HG02884 (cell line): ENCODE measurements around the gene NKX2-4.
"Not testable (repeated sequence)": the region's sequence is repeated elsewhere in the genome, so short reads cannot be mapped to it uniquely, and the experiment has no call there.

Source experiments
- ATAC-seq: cut with Tn5 transposase; IDR thresholded peaks from one replicate; pipeline ENCODE4 v1.9.1; 2021; ENCODE audit warnings: mild to moderate bottlenecking, moderate library complexity; ENCODE audit not compliant: unreplicated experiment

The NKX2-4 gene

GRCh38 chr20:21397341-21398108 lies at the start of gene NKX2-4:
NKX2-4 (minus strand) TSS chr20:21397526; CDS start chr20:21397399, 127 bp downstream.
- ATAC-seq = no peak

DNA sequence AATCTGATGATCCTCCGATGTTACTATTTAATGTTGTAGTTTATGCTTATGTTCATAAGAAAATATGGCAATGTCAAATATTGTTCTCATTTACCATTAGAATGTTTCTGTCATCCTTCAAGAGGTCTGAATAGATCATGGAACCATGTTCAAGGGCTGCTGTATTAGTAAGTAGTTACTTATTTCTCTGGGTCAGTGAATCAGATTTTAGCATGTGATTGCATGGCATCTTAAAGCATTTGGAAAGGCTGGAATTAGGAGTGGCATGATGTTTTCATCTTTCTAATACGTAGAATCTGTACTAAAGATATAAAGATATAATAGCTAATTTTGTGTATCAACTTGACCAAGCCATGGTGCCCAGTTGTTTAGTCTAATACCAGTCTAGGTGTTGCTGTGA lies 40.5 kb upstream of the NKX2-4 start:
- ATAC-seq = no peak

DNA sequence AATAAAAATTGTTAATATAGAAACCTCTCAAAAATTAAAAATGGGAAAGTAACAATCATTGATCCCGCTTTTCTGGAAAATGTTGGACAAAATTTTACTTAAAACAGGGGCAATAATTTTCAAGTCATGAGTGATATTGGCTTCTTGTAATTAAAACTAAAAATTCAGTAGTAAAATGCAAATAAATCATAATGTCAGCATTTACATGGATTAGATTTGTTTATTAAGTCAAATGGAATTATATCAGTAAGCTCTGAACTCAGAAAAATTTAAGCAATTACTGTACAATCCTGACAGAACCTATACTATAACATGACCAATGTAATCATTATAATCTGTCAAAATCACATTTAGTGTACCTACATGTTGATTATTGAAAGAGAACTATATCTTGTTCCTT lies 39.9 kb upstream of the NKX2-4 start:
- ATAC-seq = no peak

DNA sequence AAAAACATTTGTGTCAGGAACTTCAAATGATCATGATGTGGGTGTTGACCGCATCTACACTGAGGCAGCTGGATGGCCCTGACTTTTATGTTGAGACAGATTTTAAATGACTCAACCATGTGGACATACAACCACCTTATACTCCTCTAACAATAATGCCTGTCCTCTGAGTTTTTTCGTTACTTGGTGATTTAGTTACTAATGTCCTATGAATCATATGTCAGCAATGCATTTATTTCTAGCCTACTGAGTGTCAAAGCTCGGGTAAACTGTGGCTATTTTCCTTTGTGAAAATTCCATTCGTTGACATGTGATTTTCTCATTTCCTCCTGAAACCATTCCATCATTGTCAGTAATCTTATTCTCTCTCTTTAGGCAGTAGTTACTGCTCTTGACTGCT lies 38.9 kb upstream of the NKX2-4 start:
- no peak for ATAC-seq

- ATAC-seq = no peak
Measured at GRCh38 chr20:21435576-21435975, 38.2 kb upstream of the NKX2-4 start.

DNA sequence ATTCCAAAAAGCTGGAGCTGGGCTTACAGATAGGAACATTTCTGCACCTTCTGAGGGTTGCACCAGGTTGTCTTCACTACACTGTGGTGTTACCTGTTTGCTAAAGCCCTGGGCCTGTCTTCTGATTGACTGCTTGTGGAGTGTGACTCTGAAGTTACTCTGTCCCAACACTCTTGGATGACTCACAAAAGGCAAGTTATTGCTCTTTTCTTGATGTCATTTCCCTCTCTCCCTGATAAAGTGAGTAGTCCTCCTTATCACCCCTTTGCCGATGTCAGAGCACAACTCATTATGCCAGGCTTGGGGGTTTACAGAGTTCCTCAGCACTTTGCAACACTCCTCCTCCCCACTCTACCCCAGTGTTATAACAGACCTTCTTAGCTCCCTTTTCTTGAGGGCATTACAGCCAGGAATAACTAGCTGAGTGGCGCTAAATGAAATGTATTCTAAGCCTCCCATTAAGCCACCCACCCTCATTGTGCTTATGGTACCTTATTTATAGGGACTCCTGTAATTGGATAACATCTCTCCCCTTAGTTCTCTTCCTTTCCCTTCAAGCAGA lies 36.1 kb upstream of the NKX2-4 start:
- no peak for ATAC-seq

DNA sequence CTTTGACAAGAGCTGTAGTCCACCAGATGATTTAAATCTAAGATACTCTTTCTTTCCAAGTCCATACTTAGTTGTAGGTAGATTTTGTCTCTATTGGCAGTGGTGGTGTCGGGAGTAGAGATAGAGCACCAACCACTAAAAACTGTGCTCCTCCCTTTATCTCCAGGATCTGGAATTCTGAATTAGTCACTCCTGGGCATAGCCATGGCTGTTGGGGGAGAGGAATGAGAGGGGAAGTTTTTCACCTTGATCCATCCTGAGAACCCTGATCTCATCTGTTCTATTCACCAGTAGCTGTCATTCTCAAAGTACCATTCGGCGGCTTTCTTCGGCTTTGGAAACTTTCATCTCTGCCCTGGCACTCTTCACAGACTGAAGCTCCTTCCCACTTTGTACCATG lies 35.6 kb upstream of the NKX2-4 start:
- no peak for ATAC-seq

DNA sequence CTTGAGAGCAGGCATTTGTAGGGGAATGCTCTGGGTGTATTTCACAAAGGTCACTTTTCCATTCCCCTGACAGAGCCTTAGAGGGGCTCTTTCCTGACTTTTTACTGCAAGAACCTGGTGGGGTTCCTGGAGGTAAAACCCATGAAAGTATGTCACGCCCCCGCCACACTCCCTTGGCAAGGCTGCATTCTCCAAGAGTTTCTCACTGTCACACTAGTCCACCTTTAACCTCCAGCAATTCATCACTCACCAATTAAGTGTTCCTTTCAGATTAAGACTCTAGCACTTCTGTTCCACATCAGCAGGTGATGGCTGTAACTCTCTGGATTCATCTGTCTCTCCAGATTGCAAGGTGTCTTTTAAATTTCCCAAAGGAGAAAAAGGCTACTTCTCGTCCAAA lies 32.7 kb upstream of the NKX2-4 start:
- no peak for ATAC-seq

GRCh38 chr20:21424846-21425245 lies 27.5 kb upstream of the NKX2-4 start:
- ATAC-seq = no peak

GRCh38 chr20:21423712-21424111 lies 26.4 kb upstream of the NKX2-4 start:
- ATAC-seq = not testable (repeated sequence)

DNA sequence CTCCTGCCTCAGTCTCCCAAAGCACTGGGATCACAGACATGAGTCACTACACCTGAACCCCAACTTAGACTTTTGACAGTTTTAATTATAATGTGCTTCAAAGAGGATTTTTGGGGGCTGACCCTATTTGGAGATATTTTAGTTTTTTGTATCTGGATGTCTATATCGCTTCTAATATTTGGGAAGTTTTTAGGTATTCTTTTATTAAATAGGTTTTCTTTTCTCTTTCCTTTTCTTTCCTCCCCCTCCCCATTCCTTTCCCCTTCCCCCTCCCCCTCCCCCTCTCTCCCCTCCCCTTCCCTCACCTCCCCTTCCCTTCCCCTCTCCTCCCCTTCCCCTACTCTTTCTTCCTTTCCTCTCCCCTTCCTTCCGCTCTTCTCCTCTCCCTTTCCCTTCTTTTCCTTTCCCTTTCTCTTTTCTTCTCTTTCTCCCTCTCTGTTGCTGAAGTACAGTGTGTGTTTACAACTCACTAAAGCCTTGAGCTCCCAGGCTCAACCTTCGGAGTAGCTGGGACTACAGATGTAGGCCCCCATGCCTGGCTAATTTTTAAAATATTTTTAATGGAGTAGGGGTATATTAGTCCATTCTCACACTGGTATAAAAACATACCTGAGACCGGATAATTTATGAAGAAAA lies 24.4 kb upstream of the NKX2-4 start:
- ATAC-seq = no peak

- ATAC-seq = not testable (repeated sequence)
Measured at GRCh38 chr20:21419147-21419546, 21.8 kb upstream of the NKX2-4 start.

DNA sequence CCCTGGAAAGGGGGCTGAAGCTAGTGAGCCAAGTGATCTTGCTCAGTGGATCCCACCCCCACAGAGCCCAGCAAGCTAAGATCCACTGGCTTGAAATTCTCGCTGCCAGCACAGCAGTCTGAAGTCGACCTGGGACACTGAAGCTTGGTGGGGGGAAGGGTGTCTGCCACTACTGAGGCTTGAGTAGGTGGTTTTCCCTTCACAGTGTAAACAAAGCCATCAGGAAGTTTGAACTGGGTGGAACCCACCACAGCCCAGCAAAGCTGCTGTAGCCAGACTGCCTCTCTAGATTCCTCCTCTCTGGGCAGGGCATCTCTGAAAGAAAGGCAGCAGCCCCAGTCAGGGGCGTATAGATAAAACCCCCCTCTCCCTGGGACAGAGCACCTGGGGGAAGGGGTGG lies 16.7 kb upstream of the NKX2-4 start:
- not testable (repeated sequence) for ATAC-seq

- ATAC-seq = no peak
Measured at GRCh38 chr20:21411725-21412124, 14.4 kb upstream of the NKX2-4 start.

DNA sequence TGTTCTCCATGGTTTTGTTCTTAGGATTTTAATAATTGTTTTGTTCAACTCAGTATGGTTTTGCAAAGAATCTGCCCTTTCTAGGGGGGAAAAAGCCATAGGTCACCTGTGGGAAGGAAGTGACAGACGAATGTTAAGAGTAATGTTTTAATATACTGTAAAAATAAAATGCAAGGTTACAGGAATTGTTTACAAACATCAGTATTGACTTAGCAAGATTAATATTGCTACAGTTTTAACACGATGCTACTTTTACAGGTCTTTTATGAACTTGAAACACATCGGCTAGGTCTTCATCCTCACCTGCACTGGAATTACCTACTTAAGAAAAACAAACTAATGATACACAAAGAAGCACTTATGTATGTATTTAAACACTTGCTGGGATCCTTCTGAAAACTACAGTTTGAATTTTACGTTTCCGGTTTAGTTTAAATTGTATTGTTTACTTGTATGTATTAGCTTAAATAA lies 1.7 kb upstream of the NKX2-4 start:
- ATAC-seq = no peak

- no peak for ATAC-seq
Measured at GRCh38 chr20:21398109-21399004, 1.0 kb upstream of the NKX2-4 start.

GRCh38 chr20:21396599-21397340 lies 556 bp downstream of the NKX2-4 start:
- ATAC-seq = no peak

DNA sequence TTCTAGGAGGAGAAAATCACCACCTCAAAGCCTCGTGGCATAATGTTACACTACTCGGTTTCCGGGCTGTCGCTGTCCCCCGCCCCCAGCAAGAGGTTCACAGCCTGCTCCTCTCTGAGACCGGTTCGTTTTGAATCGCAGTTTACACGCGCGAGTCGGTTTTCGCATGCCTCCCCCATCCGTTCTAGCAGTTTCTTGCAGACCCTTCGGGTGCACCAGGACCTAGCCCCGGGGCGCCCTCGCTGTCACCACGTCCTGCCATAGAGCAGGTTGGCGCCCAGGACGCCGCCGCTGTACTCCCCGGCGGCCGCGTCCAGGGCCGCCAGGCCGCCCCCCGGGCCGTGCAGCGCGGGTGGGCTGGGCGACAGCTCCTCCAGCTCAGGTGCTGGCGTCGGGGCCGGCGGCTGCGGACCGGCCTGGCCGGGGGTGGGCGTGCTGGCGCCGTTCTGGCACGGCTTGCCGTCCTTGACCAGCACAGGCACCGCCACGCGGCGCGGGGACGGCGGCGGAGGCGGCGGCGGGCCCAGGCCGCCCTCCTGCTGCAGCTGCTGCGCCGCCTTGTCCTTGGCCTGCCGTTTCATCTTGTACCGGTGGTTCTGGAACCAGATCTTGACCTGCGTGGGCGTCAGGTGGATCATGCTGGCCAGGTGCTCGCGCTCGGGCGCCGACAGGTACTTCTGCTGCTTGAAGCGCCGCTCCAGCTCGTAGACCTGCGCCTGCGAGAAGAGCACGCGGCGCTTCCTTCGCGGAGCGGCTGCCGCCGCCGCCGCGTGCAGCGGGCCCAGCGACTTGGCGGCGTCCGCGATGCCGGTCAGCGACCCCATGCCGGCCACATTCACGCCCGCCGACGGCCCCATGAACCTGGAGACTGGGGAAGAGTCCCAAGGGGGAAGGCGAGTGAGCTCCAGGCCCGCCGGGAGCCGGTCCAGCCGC lies 1.4 kb downstream of the NKX2-4 start:
- no peak for ATAC-seq

- no peak for ATAC-seq
Measured at GRCh38 chr20:21395051-21395665, 2.2 kb downstream of the NKX2-4 start.
